ENCODE measurements around the gene CFAP46. TPM values are rescaled to one million over a fixed set of nuclear protein-coding genes. Genes with fewer than 3 reads are reported as not detected.

The CFAP46 gene
- total and polyA plus RNA-seq, 2 of the 4 experiments (the other 2 are of a cell fraction), result 1.3 to 1.8 TPM

- no peak overlapping the region for H2BK120ac ChIP-seq (ENCODE audit: low read depth, low read length)
- CTCF ChIA-PET, result no interaction called here
- dilution Hi-C loops (cut with HindIII; ENCODE audit: low sequenced_read_pairs, unreplicated experiment), result no loop called here
- H2BK20ac ChIP-seq (ENCODE audit: low read depth, low read length), result no peak overlapping the region
- no peak overlapping the region for H2AK5ac ChIP-seq (ENCODE audit: low read depth, low read length)
- no peak overlapping the region for H3K14ac ChIP-seq (replicated peaks; ENCODE audit: low read depth, low read length)
- H4K91ac ChIP-seq (ENCODE audit: insufficient read depth, low read depth, low read length), result no peak overlapping the region
- H3K56ac ChIP-seq (ENCODE audit: extremely low read depth, insufficient read depth, low read length), result no peak overlapping the region
- H4K20me1 ChIP-seq (ENCODE audit: insufficient read depth, low read length), result no peaks in the 10 kb centered on the region
- POLR2A ChIA-PET (ENCODE audit: unreplicated experiment), result no interaction called here
- no peak overlapping the region for H3K27ac ChIP-seq (ENCODE audit: insufficient read depth, low read length)
- DNase-seq, result no peak
- ATAC-seq (ENCODE audit: low read depth), result no peak
- H3K4me3 ChIP-seq (ENCODE audit: insufficient read depth, low read depth, low read length), result no peak overlapping the region
- intact Hi-C loops (cut with micrococcal nuclease), result no loop called here
- no peak overlapping the region for H2BK15ac ChIP-seq (ENCODE audit: low read depth, low read length)
- TF ChIP-seq CTCF (conservative IDR thresholded peaks at IDR 0.05; ENCODE audit: low read depth, low read length), result no peak
- TF ChIP-seq RAD21 (IDR thresholded peaks at IDR 0.05; ENCODE audit: low read length), result no peak
- TF ChIP-seq CEBPB (IDR thresholded peaks at IDR 0.05; ENCODE audit: low read depth, low read length), result no peak
- TF ChIP-seq SMC3 (IDR thresholded peaks at IDR 0.05; ENCODE audit: low read depth, low read length), result no peak
- no peak for TF ChIP-seq MAFK (IDR thresholded peaks at IDR 0.05; ENCODE audit: low read depth, low read length)
- no peak for TF ChIP-seq RCOR1 (IDR thresholded peaks at IDR 0.05; ENCODE audit: insufficient replicate concordance, low read length)
- no peak for TF ChIP-seq BHLHE40 (IDR thresholded peaks at IDR 0.05; ENCODE audit: low read depth, low read length)
- no peak for TF ChIP-seq FOS (IDR thresholded peaks at IDR 0.05; ENCODE audit: low read depth, low read length)
- no peak for TF ChIP-seq POLR2A (IDR thresholded peaks at IDR 0.05; ENCODE audit: low read depth, low read length)
- no peak for TF ChIP-seq MXI1 (IDR thresholded peaks at IDR 0.05; ENCODE audit: borderline replicate concordance, low read depth, low read length)
- TF ChIP-seq RFX5 (IDR thresholded peaks at IDR 0.05; ENCODE audit: low read depth, low read length), result no peak
- no peak for TF ChIP-seq MAZ (IDR thresholded peaks at IDR 0.05; ENCODE audit: borderline replicate concordance, low read depth, low read length)
- TF ChIP-seq, protein P1, sequence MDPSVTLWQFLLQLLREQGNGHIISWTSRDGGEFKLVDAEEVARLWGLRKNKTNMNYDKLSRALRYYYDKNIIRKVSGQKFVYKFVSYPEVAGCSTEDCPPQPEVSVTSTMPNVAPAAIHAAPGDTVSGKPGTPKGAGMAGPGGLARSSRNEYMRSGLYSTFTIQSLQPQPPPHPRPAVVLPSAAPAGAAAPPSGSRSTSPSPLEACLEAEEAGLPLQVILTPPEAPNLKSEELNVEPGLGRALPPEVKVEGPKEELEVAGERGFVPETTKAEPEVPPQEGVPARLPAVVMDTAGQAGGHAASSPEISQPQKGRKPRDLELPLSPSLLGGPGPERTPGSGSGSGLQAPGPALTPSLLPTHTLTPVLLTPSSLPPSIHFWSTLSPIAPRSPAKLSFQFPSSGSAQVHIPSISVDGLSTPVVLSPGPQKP (IDR thresholded peaks at IDR 0.05; ENCODE audit: borderline replicate concordance, low read depth, low read length), result no peak
- no peak for TF ChIP-seq NFE2L2 (IDR thresholded peaks at IDR 0.05; ENCODE audit: low read depth, low read length)
- no peak for TF ChIP-seq USF2 (IDR thresholded peaks at IDR 0.05; ENCODE audit: low read depth, low read length)
- no TSS peak for BruUV-seq (replicated peaks)
- H3K9me3 ChIP-seq (ENCODE audit: control insufficient read depth, insufficient read depth, low read length), result peaks cover 2% of the 10 kb centered on the region; the same call in 1 of the 2 replicates
- H2AK9ac ChIP-seq (replicated peaks; ENCODE audit: low read depth, low read length, poor library complexity), result no peak overlapping the region
- WGBS, 2 experiments (ENCODE audit: extremely low coverage in 2 of 2, insufficient read length in 1 of 2), result 81% methylated on average over 6 of the region's 12 CpGs; no CpG with 5 or more reads in 1 of the 2 experiments
- in situ Hi-C loops (cut with MboI; ENCODE audit: low sequenced_read_pairs), result no loop called here
- no peaks in the 10 kb centered on the region for H3K9me1 ChIP-seq (ENCODE audit: insufficient read depth, low read length)
- H3K79me1 ChIP-seq (ENCODE audit: low read depth in 1 of 2, low read length in 2 of 2), result no peaks in the 10 kb centered on the region
- no peaks in the 10 kb centered on the region for H3K36me3 ChIP-seq (ENCODE audit: control insufficient read depth, insufficient read depth, low read length)
- no peak overlapping the region for H3K23ac ChIP-seq (ENCODE audit: low read depth, low read length)
- H2BK5ac ChIP-seq (ENCODE audit: low read depth, low read length, poor library complexity, severe bottlenecking), result no peak overlapping the region
- no peak overlapping the region for H4K8ac ChIP-seq (ENCODE audit: low read depth in 2 of 2, low read length in 2 of 2)
- H3K18ac ChIP-seq (ENCODE audit: low read depth, low read length), result no peak overlapping the region
- no peaks in the 10 kb centered on the region for H3K4me1 ChIP-seq (ENCODE audit: control insufficient read depth, insufficient read depth, low read length)
- H2AFZ ChIP-seq (replicated peaks; ENCODE audit: low read length, poor library complexity), result no peak overlapping the region
- no peak overlapping the region for H3K4ac ChIP-seq (ENCODE audit: low read depth, low read length)
- no peak overlapping the region for H3K4me2 ChIP-seq (ENCODE audit: low read depth, low read length)
- H4K5ac ChIP-seq (ENCODE audit: low read depth, low read length), result no peak overlapping the region
- no peak overlapping the region for H3K9ac ChIP-seq (ENCODE audit: low read depth, low read length)
- peaks cover 8% of the 10 kb centered on the region for H3K27me3 ChIP-seq (ENCODE audit: control insufficient read depth, insufficient read depth, low read length)
Measured at GRCh38 chr10:132816718-132817117, 125.7 kb downstream of the CFAP46 start.
